Esophagus squamous epithelium (tissue), 5 donors: ENCODE results near the gene ARFRP1. TPM values are rescaled to one million over a fixed set of nuclear protein-coding genes. Genes with fewer than 3 reads are reported as not detected.

ENCODE experiments used
- DNase-seq: peaks from one replicate; lab custom pipeline; 2025; lab: John Stamatoyannopoulos, UW
- H3K27ac ChIP-seq, 4 donors: fragments of 200-600 bp; sonication (generic); one replicate each; pipeline ENCODE4 v1.5.1; 2016 to 2019; ENCODE audit warnings: mild to moderate bottlenecking in 1 of 4
- H3K27me3 ChIP-seq, 4 donors: fragments of 200-600 bp; sonication (generic); 1 replicate in 3 of 4; 2 replicates in 1 of 4; pipeline versions ENCODE4 v1.5.1 to v1.6.0; 2017 to 2021; ENCODE audit warnings: antibody characterized with exemption in 1 of 4
- H3K36me3 ChIP-seq, 3 donors: fragments of 200-600 bp; sonication (generic); one replicate each; pipeline ENCODE4 v1.5.1; 2016 to 2019
- H3K4me1 ChIP-seq, 3 donors: fragments of 200-600 bp; sonication (generic); one replicate each; pipeline ENCODE4 v1.5.1; 2017 to 2019
- H3K4me3 ChIP-seq, 4 donors: fragments of 200-600 bp; sonication (generic); 1 replicate in 3 of 4; 2 replicates in 1 of 4; pipeline ENCODE4 v1.5.1; 2016 to 2019; ENCODE audit warnings: mild to moderate bottlenecking in 2 of 4, moderate library complexity in 1 of 4
- H3K9me3 ChIP-seq, 3 donors: fragments of 200-600 bp; sonication (generic); one replicate each; pipeline ENCODE4 v1.5.1; 2016 to 2019
- CTCF ChIP-seq, 6 experiments: fragments of 450-650 bp in 4 of 6; fragments of 200-600 bp in 2 of 6; sonication (generic) in 2 of 6; IDR thresholded peaks; one replicate each; pipeline ENCODE4 v1.5.1; 2016 to 2019; ENCODE audit warnings: antibody characterized with exemption in 6 of 6, mild to moderate bottlenecking in 4 of 6, moderate library complexity in 4 of 6
- POLR2A ChIP-seq, 4 donors: fragments of 450-650 bp; IDR thresholded peaks; one replicate each; pipeline ENCODE4 v1.6.1; 2017; ENCODE audit warnings: antibody characterized with exemption in 4 of 4, mild to moderate bottlenecking in 4 of 4, moderate library complexity in 3 of 4
- WGBS, 2 donors: methylation state at CpG; one replicate each; pipeline ENCODE4 v1.1.5; 2018; 5-methylcytosine and 5-hydroxymethylcytosine counted together
- intact Hi-C: fragments of 100-400 bp; cut with DNase I; formaldehyde crosslinking; loops from one replicate; pipeline ENCODE4 v1.15.0; 2022
- total RNA-seq, 4 donors: library from RNA; depleted of rRNA; stranded (reverse); fragments of >200 nt; gene quantifications; one replicate each; pipeline ENCODE4 v1.1.0, GENCODE V29; 2016
- donor health status: DM: yes; HTN: yes; CAD: no.

Gene ARFRP1
- 10 to 100 TPM; 30.4 to 45.5 (median 37.0) TPM for total RNA-seq

DNA sequence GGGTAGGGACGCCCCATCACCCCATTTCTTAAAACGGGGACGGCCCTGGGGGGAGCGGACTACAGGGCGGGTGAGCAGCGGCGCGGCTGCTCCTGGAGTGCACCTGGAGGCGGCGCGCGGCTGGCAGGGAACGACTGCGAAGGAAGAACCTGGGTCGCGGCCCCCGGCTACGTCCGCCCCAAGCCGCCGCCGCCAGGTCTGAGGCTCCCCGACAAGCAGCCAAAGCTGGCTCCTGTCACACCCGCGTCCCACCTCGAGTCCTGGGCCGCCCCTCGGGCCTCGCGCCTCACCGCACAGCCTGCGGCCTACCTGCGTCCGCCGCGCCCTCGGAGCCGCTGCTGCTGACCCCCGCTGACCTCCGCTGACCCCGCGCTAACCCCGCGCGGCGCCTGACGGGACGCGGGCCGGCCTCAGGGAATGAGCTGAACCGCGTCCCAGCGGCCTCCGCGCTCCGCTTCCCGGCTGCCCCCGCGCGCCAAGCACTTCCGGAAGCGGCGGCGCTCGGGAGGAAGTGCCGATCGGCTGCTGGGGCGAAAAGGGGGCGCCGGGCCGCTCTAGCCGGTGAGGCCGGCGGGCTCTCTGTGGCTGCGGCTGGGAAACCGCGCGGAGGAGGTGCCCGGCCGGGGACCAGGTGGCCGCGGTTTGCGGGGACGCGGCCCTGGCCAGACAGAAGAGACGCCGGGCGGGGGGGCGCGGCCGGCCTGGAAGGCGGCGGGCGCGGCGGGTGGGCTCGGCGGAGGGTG, at the start of gene ARFRP1, which contains the start of gene ZGPAT:
Gene ARFRP1 (minus strand): TSS at position 419 of the 743 bp plus-strand sequence. CDS start 885 bp downstream, outside the sequence.
Gene ZGPAT (plus strand): TSS at position 482 of the 743 bp plus-strand sequence. CDS start 542 bp downstream, outside the sequence.
- DNase-seq, result no peak
- intact Hi-C loops, result no loop called here
- H3K9me3 ChIP-seq, result no peaks in the 10 kb centered on the region

GRCh38 chr20:63756648-63756991, 48.8 kb upstream of the ARFRP1 start:
- TF ChIP-seq POLR2A (IDR thresholded peaks at IDR 0.05), result no peak
- no peak for TF ChIP-seq CTCF (IDR thresholded peaks at IDR 0.05)
- H3K9me3 ChIP-seq, result no peaks in the 10 kb centered on the region
- no peak overlapping the region for H3K4me3 ChIP-seq
- no peaks in the 10 kb centered on the region for H3K4me1 ChIP-seq
- H3K27ac ChIP-seq, result no peak overlapping the region
- H3K36me3 ChIP-seq, result no peaks in the 10 kb centered on the region
- intact Hi-C loops, result no loop called here
- 37 to 56% methylated on average over 8 of the region's 8 CpGs for WGBS, 2 donors
- no peak for DNase-seq
- H3K27me3 ChIP-seq, result no peaks in the 10 kb centered on the region

More for the DNA sequence above, at the start of gene ARFRP1, which contains the start of gene ZGPAT:
- Histone ChIP-seq H3K27me3 (no peaks in the 10 kb centered on the region), H3K36me3 (peaks cover 10 to 77% (median 29%) of the 10 kb centered on the region in 3 donors), H3K4me1 (peaks cover 22 to 43% (median 23%) of the 10 kb centered on the region in 3 donors), H3K27ac (peak within 1 kb of the TSS; percentile 91 to 98 (median 94)), H3K4me3 (peak within 1 kb of the TSS; percentile 66 to 98 (median 88))
- no CpG with 5 or more reads among the region's 98 CpGs for WGBS, 2 donors
- TF ChIP-seq CTCF (IDR thresholded peaks at IDR 0.05), result peak in 2 of 6 experiments; percentile 22 to 45
- TF ChIP-seq POLR2A (IDR thresholded peaks at IDR 0.05), result peak in 3 of 4 donors; percentile 57 to 71 (median 65)

DNA sequence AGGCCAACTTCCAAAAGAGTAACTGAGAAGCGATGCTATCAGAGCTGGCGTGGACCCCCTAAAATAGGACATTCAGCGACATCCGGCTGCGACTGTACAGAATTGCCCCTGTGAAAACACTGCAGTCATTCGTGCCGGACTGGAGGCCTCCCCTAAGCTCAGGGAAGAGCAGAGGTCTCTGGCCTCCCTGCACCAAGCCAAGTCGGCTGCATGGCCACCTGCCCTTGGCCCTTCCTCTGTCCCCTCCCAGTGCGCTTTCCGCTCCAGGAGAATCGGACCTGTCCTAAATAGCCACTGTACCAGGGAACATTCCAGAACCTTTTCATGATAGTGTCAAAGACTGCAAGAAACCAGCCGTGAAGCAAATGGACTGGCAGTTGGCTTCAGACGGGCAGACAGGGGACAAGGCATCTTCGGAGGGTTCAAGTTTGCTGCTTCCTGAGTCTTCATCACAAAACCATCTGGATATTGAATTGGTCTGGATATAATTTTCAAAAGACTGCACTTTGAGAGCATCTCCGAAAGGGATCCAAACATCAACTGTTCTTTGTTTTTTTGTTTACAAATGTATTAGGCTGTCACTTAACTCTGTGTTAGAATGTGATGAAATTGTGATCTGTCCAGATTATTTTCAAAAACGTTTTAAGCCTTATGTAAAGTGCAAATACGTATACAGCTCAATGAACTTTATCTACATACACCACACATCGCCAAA, 48.3 kb upstream of the ARFRP1 start:
- H3K27ac ChIP-seq, result no peak overlapping the region
- no peak for DNase-seq
- 70 to 78% methylated on average over 14 to 17 of the region's 18 CpGs for WGBS, 2 donors
- H3K27me3 ChIP-seq, result no peaks in the 10 kb centered on the region
- no peaks in the 10 kb centered on the region for H3K4me1 ChIP-seq
- H3K36me3 ChIP-seq, result no peaks in the 10 kb centered on the region
- TF ChIP-seq CTCF (IDR thresholded peaks at IDR 0.05) (no peak), POLR2A (IDR thresholded peaks at IDR 0.05) (no peak)
- intact Hi-C loops, result no loop called here
- no peak overlapping the region for H3K4me3 ChIP-seq
- no peaks in the 10 kb centered on the region for H3K9me3 ChIP-seq

- intact Hi-C loops, result no loop called here
Observed at GRCh38 chr20:63754008-63754407, 46.2 kb upstream of the ARFRP1 start.

More at GRCh38 chr20:63754008-63754407, 46.2 kb upstream of the ARFRP1 start:
- Histone ChIP-seq H3K27me3 (no peaks in the 10 kb centered on the region), H3K9me3 (no peaks in the 10 kb centered on the region), H3K27ac (no peak overlapping the region), H3K4me3 (no peak overlapping the region), H3K36me3 (no peaks in the 10 kb centered on the region), H3K4me1 (no peaks in the 10 kb centered on the region)
- 77 to 80% methylated on average over 9 to 13 of the region's 16 CpGs for WGBS, 2 donors
- DNase-seq, result no peak
- TF ChIP-seq CTCF (IDR thresholded peaks at IDR 0.05) (no peak), POLR2A (IDR thresholded peaks at IDR 0.05) (no peak)
